Activated B cell treated with CpG ODN at 0.5 μM for 24 hours (primary cell): ENCODE results near the gene PDZD7. TPM values are rescaled to one million over a fixed set of nuclear protein-coding genes. Genes with fewer than 3 reads are reported as not detected.

ENCODE experiments used
- ATAC-seq: fragments of 200-7000 bp; cut with Tn5 transposase; one replicate; pipeline ENCODE4 v1.10.0; 2021; ENCODE audit warnings: low read depth, mild to moderate bottlenecking, moderate library complexity
- CTCF ChIA-PET: fragments of 350-600 bp; sonication (Branson Sonifier 250); formaldehyde crosslinking; loops from one replicate; lab custom pipeline; 2021; ENCODE audit warnings: antibody characterized with exemption; lab: Charles Lee
- POLR2A ChIA-PET: fragments of 350-600 bp; sonication (Branson Sonifier 250); formaldehyde crosslinking; loops from one replicate; lab custom pipeline; 2021; ENCODE audit warnings: antibody characterized with exemption; lab: Charles Lee
- DNase-seq: peaks from one replicate; pipeline ENCODE4 v3.0.0; 2022
- H3K27ac Mint-ChIP-seq: one replicate; pipeline ENCODE4 v1.8.0; 2020; ENCODE audit warnings: mixed read lengths
- H3K27me3 Mint-ChIP-seq: one replicate; pipeline ENCODE4 v1.8.0; 2021; ENCODE audit warnings: mixed read lengths
- H3K36me3 Mint-ChIP-seq: one replicate; pipeline ENCODE4 v1.8.0; 2021; ENCODE audit warnings: low read depth, mixed read lengths
- H3K4me1 Mint-ChIP-seq: one replicate; pipeline ENCODE4 v1.8.0; 2021; ENCODE audit warnings: mixed read lengths
- H3K4me3 Mint-ChIP-seq: one replicate; pipeline ENCODE4 v1.8.0; 2020; ENCODE audit warnings: mild to moderate bottlenecking, mixed read lengths
- H3K9me3 Mint-ChIP-seq: one replicate; pipeline ENCODE4 v1.8.0; 2020; ENCODE audit warnings: mixed read lengths
- intact Hi-C: fragments of 100-400 bp; cut with micrococcal nuclease; formaldehyde crosslinking; loops from one replicate; pipeline ENCODE4 v1.15.1; 2024
- total RNA-seq: library from RNA; stranded (reverse); gene quantifications from 2 replicates; pipeline ENCODE4 v1.2.3, GENCODE V29; 2022
- TF ChIP-seq, protein P1 (sequence below): fragments of 200-600 bp; IDR thresholded peaks from one replicate; pipeline ENCODE4 v1.8.0; 2022; ENCODE audit warnings: antibody characterized with exemption, mild to moderate bottlenecking

The PDZD7 gene
- total RNA-seq, 1 donor from 2014 or later, result 0.11 TPM

DNA sequence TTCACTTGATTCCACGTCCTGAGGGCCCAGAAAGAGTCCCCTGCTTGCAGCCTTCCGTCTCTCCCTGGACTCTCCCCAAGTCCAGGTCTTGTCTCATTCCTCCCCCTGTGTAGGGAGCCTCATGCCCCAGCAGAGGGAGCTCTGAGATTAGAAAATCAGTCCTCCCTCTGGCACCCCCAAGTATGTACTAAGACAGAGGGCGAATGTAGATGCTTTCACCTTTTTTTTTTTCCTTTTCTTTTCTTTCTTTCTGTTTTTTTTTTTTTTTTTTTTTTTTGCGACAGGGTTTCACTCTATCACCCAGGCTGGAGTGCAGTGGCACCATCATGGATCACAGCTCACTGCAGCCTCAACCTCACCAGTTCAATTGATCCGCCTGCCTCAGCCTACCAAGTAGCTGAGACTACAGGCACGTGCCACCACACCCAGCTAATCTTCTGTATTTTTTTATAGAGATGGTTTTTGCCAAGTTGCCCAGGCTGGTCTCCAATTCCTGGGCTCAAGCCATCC, 10.4 kb upstream of the PDZD7 start:
- DNase-seq (peak; percentile 48), ATAC-seq (peak; percentile 82)
- H3K4me1 Mint-ChIP-seq, result peaks cover 13% of the 10 kb centered on the region
- peaks cover 3% of the 10 kb centered on the region for H3K27me3 Mint-ChIP-seq
- ChIA-PET CTCF (interaction anchor here (0.9 to 5.9 kb wide), 9 partner anchors 10 to 402 kb away, joined by 3 to 58 read pairs (median 24); partner anchors contain the start of genes KAZALD1, PDZD7 and SFXN3), POLR2A (interaction anchor here (0.6 to 2.9 kb wide), 9 partner anchors 9 to 1014 kb away, joined by 3 to 24 read pairs (median 7); partner anchors contain the start of genes ARMH3, KAZALD1, PDZD7 and SFXN3)
- no peaks in the 10 kb centered on the region for H3K9me3 Mint-ChIP-seq
- peaks cover 30% of the 10 kb centered on the region for H3K36me3 Mint-ChIP-seq
- no peak overlapping the region for H3K27ac Mint-ChIP-seq
- H3K4me3 Mint-ChIP-seq, result no peak overlapping the region
- intact Hi-C loops, result loop anchor here (1.0 to 5.0 kb wide), 5 partner anchors 27 to 251 kb away; no protein-coding TSS in a partner anchor
- TF ChIP-seq, protein P1, sequence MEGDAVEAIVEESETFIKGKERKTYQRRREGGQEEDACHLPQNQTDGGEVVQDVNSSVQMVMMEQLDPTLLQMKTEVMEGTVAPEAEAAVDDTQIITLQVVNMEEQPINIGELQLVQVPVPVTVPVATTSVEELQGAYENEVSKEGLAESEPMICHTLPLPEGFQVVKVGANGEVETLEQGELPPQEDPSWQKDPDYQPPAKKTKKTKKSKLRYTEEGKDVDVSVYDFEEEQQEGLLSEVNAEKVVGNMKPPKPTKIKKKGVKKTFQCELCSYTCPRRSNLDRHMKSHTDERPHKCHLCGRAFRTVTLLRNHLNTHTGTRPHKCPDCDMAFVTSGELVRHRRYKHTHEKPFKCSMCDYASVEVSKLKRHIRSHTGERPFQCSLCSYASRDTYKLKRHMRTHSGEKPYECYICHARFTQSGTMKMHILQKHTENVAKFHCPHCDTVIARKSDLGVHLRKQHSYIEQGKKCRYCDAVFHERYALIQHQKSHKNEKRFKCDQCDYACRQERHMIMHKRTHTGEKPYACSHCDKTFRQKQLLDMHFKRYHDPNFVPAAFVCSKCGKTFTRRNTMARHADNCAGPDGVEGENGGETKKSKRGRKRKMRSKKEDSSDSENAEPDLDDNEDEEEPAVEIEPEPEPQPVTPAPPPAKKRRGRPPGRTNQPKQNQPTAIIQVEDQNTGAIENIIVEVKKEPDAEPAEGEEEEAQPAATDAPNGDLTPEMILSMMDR, result peak; percentile 47

GRCh38 chr10:101040851-101041250, 9.9 kb upstream of the PDZD7 start:
- ATAC-seq (no peak), DNase-seq (no peak)
- Mint-ChIP-seq H3K27me3 (peaks cover 2% of the 10 kb centered on the region), H3K36me3 (peaks cover 34% of the 10 kb centered on the region), H3K4me1 (peaks cover 13% of the 10 kb centered on the region), H3K27ac (no peak overlapping the region), H3K4me3 (no peak overlapping the region), H3K9me3 (no peaks in the 10 kb centered on the region)
- ChIA-PET CTCF (interaction anchor here (0.9 to 5.9 kb wide), 8 partner anchors 9 to 403 kb away, joined by 3 to 58 read pairs (median 30); partner anchors contain the start of genes KAZALD1, PDZD7 and SFXN3), POLR2A (interaction anchor here (0.7 to 2.9 kb wide), 8 partner anchors 9 to 1015 kb away, joined by 3 to 14 read pairs (median 6); partner anchors contain the start of genes ARMH3, PDZD7 and SFXN3)
- intact Hi-C loops, result loop anchor here (1.0 to 5.0 kb wide), 5 partner anchors 27 to 251 kb away; no protein-coding TSS in a partner anchor
- TF ChIP-seq, protein P1, result no peak

- TF ChIP-seq, protein P1, result no peak
- Mint-ChIP-seq H3K27me3 (peaks cover 2% of the 10 kb centered on the region), H3K9me3 (no peaks in the 10 kb centered on the region), H3K36me3 (peaks cover 39% of the 10 kb centered on the region), H3K27ac (no peak overlapping the region), H3K4me3 (no peak overlapping the region), H3K4me1 (peaks cover 13% of the 10 kb centered on the region)
- CTCF ChIA-PET, result interaction anchor here (0.6 to 5.9 kb wide), 9 partner anchors 8 to 108 kb away, joined by 3 to 58 read pairs (median 5); partner anchors contain the start of genes KAZALD1, PDZD7 and SFXN3
- intact Hi-C loops, result loop anchor here (5.0 kb wide), 1 partner anchor 252 kb away; no protein-coding TSS in a partner anchor
- POLR2A ChIA-PET, result interaction anchor here (1.2 kb wide), 1 partner anchor 29 kb away, joined by 3 read pairs; no protein-coding TSS in a partner anchor
- DNase-seq, result no peak
- no peak for ATAC-seq
These were observed 9.1 kb upstream of the PDZD7 start for GRCh38 chr10:101040061-101040460.

DNA sequence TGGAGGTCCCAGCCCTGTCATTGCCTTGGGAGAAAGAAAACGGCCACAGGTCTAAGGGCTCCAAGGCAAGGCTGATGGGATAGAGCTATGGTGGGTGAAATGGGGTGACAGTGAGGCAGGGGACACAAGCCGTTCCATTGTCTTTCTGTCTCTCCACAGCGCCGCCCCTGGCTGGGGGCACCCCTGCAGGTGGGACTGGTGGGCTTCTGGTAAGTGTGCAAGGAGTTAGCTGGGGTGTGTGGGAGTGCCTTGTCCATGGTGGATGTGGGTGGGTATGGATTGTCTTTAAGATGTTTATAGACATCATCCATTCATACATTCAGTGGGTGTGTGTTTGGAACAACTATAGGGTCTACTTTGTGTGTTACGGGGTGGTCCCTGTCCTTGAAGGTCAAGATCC, 7.6 kb upstream of the PDZD7 start:
- CTCF ChIA-PET, result interaction anchor here (5.9 kb wide), 1 partner anchor 13 kb away, joined by 37 read pairs; no protein-coding TSS in a partner anchor
- no peaks in the 10 kb centered on the region for H3K9me3 Mint-ChIP-seq
- POLR2A ChIA-PET, result no interaction called here

More for the DNA sequence above, 7.6 kb upstream of the PDZD7 start:
- intact Hi-C loops, result no loop called here
- no peaks in the 10 kb centered on the region for H3K27me3 Mint-ChIP-seq
- no peak for DNase-seq
- peaks cover 39% of the 10 kb centered on the region for H3K36me3 Mint-ChIP-seq
- TF ChIP-seq, protein P1, result no peak
- H3K27ac Mint-ChIP-seq, result no peak overlapping the region
- no peak overlapping the region for H3K4me3 Mint-ChIP-seq
- ATAC-seq, result no peak
- H3K4me1 Mint-ChIP-seq, result peaks cover 13% of the 10 kb centered on the region
